Right ventricle myocardium superior (tissue), 1 donor: ENCODE results near the gene GNL3. TPM values are rescaled to one million over a fixed set of nuclear protein-coding genes. Genes with fewer than 3 reads are reported as not detected.
"Not testable (repeated sequence)": the region's sequence is repeated elsewhere in the genome, so short reads cannot be mapped to it uniquely, and the experiment has no call there.

ENCODE experiments used
- ATAC-seq: fragments of 200-7000 bp; cut with Tn5 transposase; one replicate; pipeline ENCODE4 v1.9.1; 2020; ENCODE audit warnings: mild to moderate bottlenecking; ENCODE audit not compliant: poor library complexity
- DNase-seq: peaks from one replicate; pipeline ENCODE4 v3.0.0-alpha.2; 2020
- intact Hi-C: fragments of 100-400 bp; cut with DNase I; formaldehyde crosslinking; loops from one replicate; pipeline ENCODE4 v1.11.2; 2022
- long read RNA-seq: library from polyadenylated mRNA; unstranded; transcript quantifications from one replicate; pipeline ENCODE4 v2.0.0, GENCODE V29; 2021
- total RNA-seq: library from RNA; stranded (reverse); fragmentation: NEBNext Ultra II Directional; extraction: Animal tissue kit (Norgen Biotek cat#: 25700); gene quantifications from one replicate; pipeline ENCODE4 v1.2.1, GENCODE V29; 2021
- donor health status: DM: no; HTN: yes; CAD: no; lungs with severe emphysema.

The GNL3 gene
- 27.2 TPM for total RNA-seq
- long read RNA-seq, transcript GNL3-202 (15 exons, 2,040 nt): major isoform, 55 of 82 reads
- long read RNA-seq, partial matches to known transcripts: 2 of 82 reads
- long read RNA-seq, other reads (novel, unspliced or antisense): 24 of 82 reads

GRCh38 chr3:52685709-52686691 lies at the start of gene GNL3, which contains the start of gene PBRM1:
Gene GNL3 (plus strand): TSS chr3:52686032. CDS start chr3:52686093, 61 bp downstream.
Gene PBRM1 (minus strand): TSS chr3:52685913.
- intact Hi-C loops: loop anchor here (10.0 kb wide), 1 partner anchor 221 kb away; no protein-coding TSS in a partner anchor
- peak; percentile 92 for ATAC-seq
- DNase-seq: peak; percentile 96

- ATAC-seq (no peak), DNase-seq (no peak)
- intact Hi-C loops: no loop called here
These were observed 49.2 kb upstream of the GNL3 start for GRCh38 chr3:52636673-52637072.

GRCh38 chr3:52645549-52645948 lies 40.3 kb upstream of the GNL3 start:
- DNase-seq (no peak), ATAC-seq (no peak)
- intact Hi-C loops: no loop called here

- intact Hi-C loops: no loop called here
- no peak for ATAC-seq
- no peak for DNase-seq
These were observed 36.2 kb upstream of the GNL3 start for GRCh38 chr3:52649461-52650210.

- intact Hi-C loops: no loop called here
- ATAC-seq (no peak), DNase-seq (no peak)
These were observed 35.4 kb upstream of the GNL3 start for GRCh38 chr3:52650439-52650838.

- ATAC-seq: no peak
- no peak for DNase-seq
- intact Hi-C loops: no loop called here
These were observed 34.2 kb upstream of the GNL3 start for GRCh38 chr3:52651592-52651991.

GRCh38 chr3:52655895-52656294 lies 29.9 kb upstream of the GNL3 start:
- ATAC-seq (no peak), DNase-seq (no peak)
- intact Hi-C loops: no loop called here

- intact Hi-C loops: no loop called here
- ATAC-seq (no peak), DNase-seq (no peak)
These were observed 25.8 kb upstream of the GNL3 start for GRCh38 chr3:52660046-52660445.

- ATAC-seq (no peak), DNase-seq (no peak)
- intact Hi-C loops: no loop called here
These were observed 22.7 kb upstream of the GNL3 start for GRCh38 chr3:52663098-52663497.

- intact Hi-C loops: no loop called here
- DNase-seq (no peak), ATAC-seq (peak; percentile 66)
These were observed 15.0 kb upstream of the GNL3 start for GRCh38 chr3:52670621-52671521.

GRCh38 chr3:52671676-52672075 lies 14.2 kb upstream of the GNL3 start:
- ATAC-seq (no peak), DNase-seq (no peak)
- intact Hi-C loops: no loop called here

GRCh38 chr3:52676201-52676600 lies 9.6 kb upstream of the GNL3 start:
- DNase-seq, ATAC-seq, intact Hi-C loops: not testable (repeated sequence)

GRCh38 chr3:52678265-52679198 lies 7.3 kb upstream of the GNL3 start:
- no peak for ATAC-seq
- DNase-seq: no peak
- intact Hi-C loops: no loop called here

- intact Hi-C loops: no loop called here
- no peak for ATAC-seq
- DNase-seq: no peak
These were observed 6.7 kb upstream of the GNL3 start for GRCh38 chr3:52679199-52679538.

GRCh38 chr3:52679811-52680210 lies 6.0 kb upstream of the GNL3 start:
- no peak for ATAC-seq
- no peak for DNase-seq
- intact Hi-C loops: loop anchor here (10.0 kb wide), 1 partner anchor 215 kb away; no protein-coding TSS in a partner anchor

GRCh38 chr3:52681596-52681995 lies 4.2 kb upstream of the GNL3 start:
- ATAC-seq: no peak
- no peak for DNase-seq
- intact Hi-C loops: loop anchor here (10.0 kb wide), 1 partner anchor 217 kb away; no protein-coding TSS in a partner anchor

- DNase-seq: no peak
- intact Hi-C loops: loop anchor here (10.0 kb wide), 1 partner anchor 217 kb away; no protein-coding TSS in a partner anchor
- peak; percentile 23 for ATAC-seq
These were observed 3.8 kb upstream of the GNL3 start for GRCh38 chr3:52682016-52682415.
